OCI-LY1 (cell line): ENCODE results near the gene METTL22.

Experiments used
- H2AFZ ChIP-seq: fragments of 200-600 bp; sonication (generic), shearing (Covaris generic); 2 replicates; pipeline ENCODE4 v1.6.0; 2014; ENCODE audit warnings: antibody characterized with exemption, mild to moderate bottlenecking, low read length
- H3F3A ChIP-seq: fragments of 200-600 bp; sonication (generic), shearing (Covaris generic); 2 replicates; pipeline ENCODE4 v1.6.0; 2014; ENCODE audit warnings: mild to moderate bottlenecking, antibody characterized with exemption, low read length, moderate library complexity; ENCODE audit not compliant: insufficient read depth
- H3K27ac ChIP-seq: fragments of 200-600 bp; sonication (generic); 2 replicates; pipeline ENCODE4 v1.5.1; 2014; ENCODE audit warnings: low read length, mixed run types, mild to moderate bottlenecking, low read depth; ENCODE audit not compliant: poor library complexity, severe bottlenecking
- H3K27me3 ChIP-seq: fragments of 200-600 bp; sonication (generic); 2 replicates; pipeline ENCODE4 v1.6.0; 2014; ENCODE audit warnings: antibody characterized with exemption, mild to moderate bottlenecking, low read length, moderate library complexity; ENCODE audit not compliant: insufficient read depth
- H3K36me3 ChIP-seq: fragments of 200-600 bp; sonication (generic); 2 replicates; pipeline ENCODE4 v1.6.1; 2014; ENCODE audit warnings: mild to moderate bottlenecking, antibody characterized with exemption, low read length, moderate library complexity, mixed read lengths; ENCODE audit not compliant: insufficient read depth
- H3K4me1 ChIP-seq: fragments of 200-600 bp; sonication (generic); 2 replicates; pipeline ENCODE4 v1.5.1; 2014; ENCODE audit warnings: mild to moderate bottlenecking, low read length, moderate library complexity; ENCODE audit not compliant: insufficient read depth, severe bottlenecking
- H3K4me2 ChIP-seq: fragments of 200-600 bp; sonication (generic), shearing (Covaris generic); 2 replicates; pipeline ENCODE4 v1.6.1; 2014; ENCODE audit warnings: low read length
- H3K4me3 ChIP-seq: fragments of 200-600 bp; sonication (generic); 2 replicates; pipeline ENCODE4 v1.5.1; 2014; ENCODE audit warnings: low read length, low read depth, mild to moderate bottlenecking, mixed read lengths; ENCODE audit not compliant: poor library complexity, severe bottlenecking
- H3K79me2 ChIP-seq: fragments of 200-600 bp; shearing (Covaris generic); 2 replicates; pipeline ENCODE4 v1.6.1; 2016; ENCODE audit warnings: mixed run types, low read length, mixed read lengths; ENCODE audit not compliant: insufficient read depth
- H3K9ac ChIP-seq: fragments of 200-600 bp; sonication (generic), shearing (Covaris generic); 2 replicates; pipeline ENCODE4 v1.6.1; 2014; ENCODE audit warnings: mild to moderate bottlenecking, low read length, mixed read lengths
- H3K9me2 ChIP-seq: fragments of 200-600 bp; sonication (generic), shearing (Covaris generic); 2 replicates; pipeline ENCODE4 v1.6.1; 2014; ENCODE audit warnings: low read depth, mild to moderate bottlenecking, low read length, mixed read lengths
- H3K9me3 ChIP-seq: fragments of 200-600 bp; shearing (Covaris generic); 2 replicates; pipeline ENCODE4 v1.6.1; 2014; ENCODE audit warnings: low read length, mixed read lengths
- H4K20me1 ChIP-seq: fragments of 200-600 bp; sonication (generic), shearing (Covaris generic); 2 replicates; pipeline ENCODE4 v1.6.0; 2016; ENCODE audit warnings: mild to moderate bottlenecking, low read length; ENCODE audit not compliant: insufficient read depth
- CTCF ChIP-seq: fragments of 200-600 bp; sonication (generic), shearing (Covaris generic); IDR thresholded peaks from 2 replicates; pipeline ENCODE4 v1.5.1; 2017; ENCODE audit warnings: mild to moderate bottlenecking, antibody characterized with exemption, low read length, moderate library complexity, mixed read lengths
- EZH2 ChIP-seq: fragments of 200-600 bp; sonication (generic), shearing (Covaris generic); IDR thresholded peaks from 2 replicates; pipeline ENCODE4 v1.8.0; 2017; ENCODE audit warnings: borderline replicate concordance, mixed run types, mild to moderate bottlenecking, antibody characterized with exemption, low read length, moderate library complexity, mixed read lengths

Gene METTL22

GRCh38 chr16:8587065-8587464, 34.4 kb upstream of the METTL22 start:
- H3K4me2 ChIP-seq = no peak overlapping the region
- H4K20me1 ChIP-seq = no peaks in the 10 kb centered on the region
- no peak overlapping the region for H3K4me3 ChIP-seq
- no peaks in the 10 kb centered on the region for H3K27me3 ChIP-seq
- H3K27ac ChIP-seq = no peak overlapping the region
- no peaks in the 10 kb centered on the region for H3F3A ChIP-seq
- H2AFZ ChIP-seq = no peak overlapping the region
- no peaks in the 10 kb centered on the region for H3K36me3 ChIP-seq
- peaks cover 3% of the 10 kb centered on the region for H3K4me1 ChIP-seq
- no peak overlapping the region for H3K9ac ChIP-seq
- TF ChIP-seq CTCF (no peak), EZH2 (no peak)
- H3K9me2 ChIP-seq = no peaks in the 10 kb centered on the region
- H3K79me2 ChIP-seq = no peaks in the 10 kb centered on the region
- no peaks in the 10 kb centered on the region for H3K9me3 ChIP-seq

GRCh38 chr16:8588682-8589056, 32.8 kb upstream of the METTL22 start:
- no peaks in the 10 kb centered on the region for H3K36me3 ChIP-seq
- H3F3A ChIP-seq = no peaks in the 10 kb centered on the region
- no peaks in the 10 kb centered on the region for H3K79me2 ChIP-seq
- H3K9me2 ChIP-seq = no peaks in the 10 kb centered on the region
- H3K4me2 ChIP-seq = no peak overlapping the region
- H3K27ac ChIP-seq = no peak overlapping the region
- H3K9me3 ChIP-seq = no peaks in the 10 kb centered on the region
- no peak overlapping the region for H3K4me3 ChIP-seq
- H2AFZ ChIP-seq = no peak overlapping the region
- H3K9ac ChIP-seq = no peak overlapping the region
- no peaks in the 10 kb centered on the region for H4K20me1 ChIP-seq
- H3K4me1 ChIP-seq = no peaks in the 10 kb centered on the region
- no peak for TF ChIP-seq EZH2
- TF ChIP-seq CTCF = no peak
- no peaks in the 10 kb centered on the region for H3K27me3 ChIP-seq

GRCh38 chr16:8589057-8589899, 32.2 kb upstream of the METTL22 start:
- Histone ChIP-seq H3K4me3 (no peak overlapping the region), H4K20me1 (no peaks in the 10 kb centered on the region), H3K36me3 (no peaks in the 10 kb centered on the region), H3K4me2 (no peak overlapping the region), H2AFZ (no peak overlapping the region), H3K9me2 (no peaks in the 10 kb centered on the region), H3F3A (no peaks in the 10 kb centered on the region), H3K9me3 (no peaks in the 10 kb centered on the region), H3K27me3 (no peaks in the 10 kb centered on the region), H3K9ac (no peak overlapping the region), H3K79me2 (no peaks in the 10 kb centered on the region), H3K27ac (no peak overlapping the region), H3K4me1 (no peaks in the 10 kb centered on the region)
- no peak for TF ChIP-seq CTCF
- TF ChIP-seq EZH2 = no peak
